HT1080 (cell line): ENCODE measurements around the gene PTPRK. TPM values are rescaled to one million over a fixed set of nuclear protein-coding genes. Genes with fewer than 3 reads are reported as not detected.

Experiments used
- DNase-seq: peaks from one replicate; pipeline ENCODE4 v3.0.0-alpha.2; 2015; ENCODE audit warnings: low read depth
- polyA plus RNA-seq, 2 experiments: library from polyadenylated mRNA; depleted of rRNA; stranded (reverse); fragments of >200 nt; gene quantifications; 2 replicates each; pipeline ENCODE4 v1.2.3, GENCODE V29; 2015
- total RNA-seq: library from RNA; depleted of rRNA; stranded (reverse); fragments of >200 nt; shearing (Covaris generic); gene quantifications from 2 replicates; pipeline ENCODE4 v1.2.3, GENCODE V29; 2014; rRNA removed

The PTPRK gene
- 51.7 and 102 TPM in 2 replicates for total RNA-seq
- polyA plus RNA-seq (2015; cell fraction: cytosol; rRNA removed): 28.8 and 57.3 TPM in 2 replicates
- 66.1 and 74.0 TPM in 2 replicates for polyA plus RNA-seq (2015; cell fraction: nucleus; rRNA removed)

GRCh38 chr6:128520436-128521281, at the start of gene PTPRK:
Gene PTPRK, minus strand, starts transcription at chr6:128520599. Its CDS starts 241 bp downstream, at chr6:128520358.
- DNase-seq: peak; percentile 88

GRCh38 chr6:128567029-128567428, 46.6 kb upstream of the PTPRK start:
- peak; percentile 13 for DNase-seq

- no peak for DNase-seq
Measured at GRCh38 chr6:128560966-128561365, 40.6 kb upstream of the PTPRK start.

- DNase-seq: no peak
Measured at GRCh38 chr6:128558924-128559323, 38.5 kb upstream of the PTPRK start.

GRCh38 chr6:128558021-128558420, 37.6 kb upstream of the PTPRK start:
- no peak for DNase-seq

- no peak for DNase-seq
Measured at GRCh38 chr6:128557081-128557480, 36.7 kb upstream of the PTPRK start.

- no peak for DNase-seq
Measured at GRCh38 chr6:128554302-128554701, 33.9 kb upstream of the PTPRK start.

- no peak for DNase-seq
Measured at GRCh38 chr6:128541261-128541660, 20.9 kb upstream of the PTPRK start.

GRCh38 chr6:128538763-128539162, 18.4 kb upstream of the PTPRK start:
- no peak for DNase-seq

GRCh38 chr6:128532827-128533226, 12.4 kb upstream of the PTPRK start:
- peak; percentile 47 for DNase-seq

- DNase-seq: no peak
Measured at GRCh38 chr6:128532136-128532535, 11.7 kb upstream of the PTPRK start.

GRCh38 chr6:128531696-128532095, 11.3 kb upstream of the PTPRK start:
- DNase-seq: no peak

- DNase-seq: no peak
Measured at GRCh38 chr6:128528241-128528640, 7.8 kb upstream of the PTPRK start.

- no peak for DNase-seq
Measured at GRCh38 chr6:128527375-128527774, 7.0 kb upstream of the PTPRK start.

- no peak for DNase-seq
Measured at GRCh38 chr6:128526152-128526914, 5.9 kb upstream of the PTPRK start.

GRCh38 chr6:128525406-128525805, 5.0 kb upstream of the PTPRK start:
- no peak for DNase-seq

GRCh38 chr6:128521282-128521632, 858 bp upstream of the PTPRK start:
- no peak for DNase-seq

GRCh38 chr6:128519931-128520435, 416 bp downstream of the PTPRK start:
- no peak for DNase-seq

GRCh38 chr6:128519132-128519930, 1.1 kb downstream of the PTPRK start:
- peak; percentile 75 for DNase-seq

GRCh38 chr6:128518434-128519131, 1.8 kb downstream of the PTPRK start:
- DNase-seq: no peak

GRCh38 chr6:128517124-128517523, 3.3 kb downstream of the PTPRK start:
- DNase-seq: peak; percentile 3
